A673 (cell line): Measurements from ENCODE around the gene TEX13B. TPM values are rescaled to one million over a fixed set of nuclear protein-coding genes. Genes with fewer than 3 reads are reported as not detected.

Source experiments
- BruUV-seq: library from RNA; stranded (reverse); fragments of 400-500 nt; replicated peaks from 2 replicates; lab custom pipeline; 2021; lab: Mats Ljungman, UMichigan
- CTCF ChIA-PET: fragments of 300-600 bp; sonication (Branson Sonifier 250); formaldehyde crosslinking; loops from one replicate; lab custom pipeline; 2022; ENCODE audit warnings: antibody characterized with exemption; lab: Charles Lee
- POLR2A ChIA-PET: fragments of 300-600 bp; sonication (Branson Sonifier 250); formaldehyde crosslinking; loops from one replicate; lab custom pipeline; 2022; ENCODE audit warnings: antibody characterized with exemption; ENCODE audit not compliant: low non-redundant PET; lab: Charles Lee
- DNase-seq: peaks from one replicate; pipeline ENCODE4 v3.0.0-alpha.2; 2015; ENCODE audit warnings: low spot score
- H3K27ac ChIP-seq: fragments of 200-600 bp; sonication (generic); 2 replicates; pipeline ENCODE4 v1.5.1; 2016; ENCODE audit warnings: mixed run types, low read depth, mild to moderate bottlenecking, mixed read lengths, antibody characterized with exemption, low read length; ENCODE audit not compliant: poor library complexity, severe bottlenecking
- H3K27me3 ChIP-seq: fragments of 200-600 bp; sonication (generic); replicated peaks from 2 replicates; pipeline ENCODE4 v1.6.1; 2017; ENCODE audit warnings: mixed run types, low read depth, mild to moderate bottlenecking, mixed read lengths, antibody characterized with exemption, low read length; ENCODE audit not compliant: insufficient read depth, poor library complexity
- H3K36me3 ChIP-seq: fragments of 200-600 bp; sonication (generic); 2 replicates; pipeline ENCODE4 v1.6.1; 2016; ENCODE audit warnings: mixed run types, mild to moderate bottlenecking, mixed read lengths, antibody characterized with exemption, low read length; ENCODE audit not compliant: insufficient read depth, poor library complexity, severe bottlenecking
- H3K4me1 ChIP-seq: fragments of 200-600 bp; sonication (generic); 2 replicates; pipeline ENCODE4 v1.6.1; 2017; ENCODE audit warnings: mixed run types, mild to moderate bottlenecking, mixed read lengths, antibody characterized with exemption, low read length; ENCODE audit not compliant: insufficient read depth, poor library complexity, severe bottlenecking
- H3K4me3 ChIP-seq: fragments of 200-600 bp; sonication (generic); 2 replicates; pipeline ENCODE4 v1.5.1; 2016; ENCODE audit warnings: low read depth, mixed run types, mild to moderate bottlenecking, mixed read lengths, low read length; ENCODE audit not compliant: poor library complexity, severe bottlenecking
- H3K9me3 ChIP-seq: fragments of 200-600 bp; sonication (generic); 2 replicates; pipeline ENCODE4 v1.6.1; 2016; ENCODE audit warnings: mixed run types, low read depth, mild to moderate bottlenecking, mixed read lengths, antibody characterized with exemption, low read length; ENCODE audit not compliant: poor library complexity, severe bottlenecking
- CTCF ChIP-seq: fragments of 300-800, 200-600 bp; sonication (generic); conservative IDR thresholded peaks from 2 replicates; pipeline ENCODE4 v1.5.1; 2017; ENCODE audit warnings: low read depth, mild to moderate bottlenecking, antibody characterized with exemption, low read length, moderate library complexity, mixed read lengths
- EZH2 ChIP-seq: fragments of 200-600 bp; sonication (generic); IDR thresholded peaks from 2 replicates; pipeline ENCODE4 v1.6.1; 2017; ENCODE audit warnings: borderline replicate concordance, low read depth, mild to moderate bottlenecking, mixed read lengths, antibody characterized with exemption, low read length; ENCODE audit not compliant: poor library complexity, severe bottlenecking
- intact Hi-C: fragments of 100-400 bp; cut with micrococcal nuclease; formaldehyde crosslinking; loops from one replicate; pipeline ENCODE4 v1.10.0; 2022; ENCODE audit not compliant: unreplicated experiment
- total RNA-seq: library from RNA; stranded (reverse); gene quantifications from 2 replicates; pipeline ENCODE4 v1.2.3, GENCODE V29; 2021

Gene TEX13B
- total RNA-seq, 1 experiment from 2014 or later: not detected

GRCh38 chrX:107978071-107978470 is 4.1 kb downstream of the TEX13B start:
- Histone ChIP-seq H3K36me3 (no peaks in the 10 kb centered on the region), H3K27ac (no peak overlapping the region), H3K27me3 (peaks cover 4% of the 10 kb centered on the region), H3K9me3 (no peaks in the 10 kb centered on the region), H3K4me3 (no peak overlapping the region), H3K4me1 (no peaks in the 10 kb centered on the region)
- TF ChIP-seq CTCF: no peak
- TF ChIP-seq EZH2: no peak
- no peak for DNase-seq
- BruUV-seq: no TSS peak
- CTCF ChIA-PET: interaction anchor here (0.6 kb wide), 1 partner anchor 312 kb away, joined by 8 read pairs; no protein-coding TSS in a partner anchor
- intact Hi-C loops: no loop called here
- POLR2A ChIA-PET: no interaction called here

GRCh38 chrX:107971636-107972035 is 10.5 kb downstream of the TEX13B start:
- Histone ChIP-seq H3K4me1 (no peaks in the 10 kb centered on the region), H3K9me3 (no peaks in the 10 kb centered on the region), H3K36me3 (no peaks in the 10 kb centered on the region), H3K27me3 (peaks cover 4% of the 10 kb centered on the region), H3K4me3 (no peak overlapping the region), H3K27ac (no peak overlapping the region)
- CTCF ChIA-PET: no interaction called here
- intact Hi-C loops: no loop called here
- POLR2A ChIA-PET: no interaction called here
- BruUV-seq: no TSS peak
- no peak for DNase-seq
- TF ChIP-seq CTCF: no peak
- TF ChIP-seq EZH2: no peak

- ChIA-PET POLR2A (no interaction called here), CTCF (no interaction called here)
- no peak for TF ChIP-seq CTCF
- H3K9me3 ChIP-seq: no peaks in the 10 kb centered on the region
- no peaks in the 10 kb centered on the region for H3K36me3 ChIP-seq
- H3K27ac ChIP-seq: no peak overlapping the region
- no peaks in the 10 kb centered on the region for H3K27me3 ChIP-seq
- no peak for DNase-seq
- intact Hi-C loops: no loop called here
- no TSS peak for BruUV-seq
- H3K4me3 ChIP-seq: no peak overlapping the region
- H3K4me1 ChIP-seq: no peaks in the 10 kb centered on the region
Measured at GRCh38 chrX:107970073-107970472, 12.1 kb downstream of the TEX13B start.
